Measurements from ENCODE around the gene TXLNG.

GRCh38 chrX:16786791-16787735 is 797 bp downstream of the TXLNG start:
- TF ChIP-seq CTCF (IDR thresholded peaks at IDR 0.05) (no peak), POLR2A (IDR thresholded peaks at IDR 0.05) (no peak)
